ENCODE measurements around the gene NUMB.
"Not testable (repeated sequence)": the region's sequence is repeated elsewhere in the genome, so short reads cannot be mapped to it uniquely, and the experiment has no call there.

GRCh38 chr14:73387860-73388259, 70.5 kb downstream of the NUMB start:
- TF ChIP-seq, protein P1, sequence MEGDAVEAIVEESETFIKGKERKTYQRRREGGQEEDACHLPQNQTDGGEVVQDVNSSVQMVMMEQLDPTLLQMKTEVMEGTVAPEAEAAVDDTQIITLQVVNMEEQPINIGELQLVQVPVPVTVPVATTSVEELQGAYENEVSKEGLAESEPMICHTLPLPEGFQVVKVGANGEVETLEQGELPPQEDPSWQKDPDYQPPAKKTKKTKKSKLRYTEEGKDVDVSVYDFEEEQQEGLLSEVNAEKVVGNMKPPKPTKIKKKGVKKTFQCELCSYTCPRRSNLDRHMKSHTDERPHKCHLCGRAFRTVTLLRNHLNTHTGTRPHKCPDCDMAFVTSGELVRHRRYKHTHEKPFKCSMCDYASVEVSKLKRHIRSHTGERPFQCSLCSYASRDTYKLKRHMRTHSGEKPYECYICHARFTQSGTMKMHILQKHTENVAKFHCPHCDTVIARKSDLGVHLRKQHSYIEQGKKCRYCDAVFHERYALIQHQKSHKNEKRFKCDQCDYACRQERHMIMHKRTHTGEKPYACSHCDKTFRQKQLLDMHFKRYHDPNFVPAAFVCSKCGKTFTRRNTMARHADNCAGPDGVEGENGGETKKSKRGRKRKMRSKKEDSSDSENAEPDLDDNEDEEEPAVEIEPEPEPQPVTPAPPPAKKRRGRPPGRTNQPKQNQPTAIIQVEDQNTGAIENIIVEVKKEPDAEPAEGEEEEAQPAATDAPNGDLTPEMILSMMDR (IDR thresholded peaks at IDR 0.05; ENCODE audit: low read depth, low read length, missing input control) = not testable (repeated sequence)
- TF ChIP-seq ZBTB33, YY1, RXRA (IDR thresholded peaks at IDR 0.05): not testable (repeated sequence)
